HG03432 (cell line): ENCODE results near the gene ZDHHC14.
A peak's percentile ranks its signal among the peaks of the same experiment; 100 is the strongest.

Experiments used
- ATAC-seq: cut with Tn5 transposase; IDR thresholded peaks from one replicate; pipeline ENCODE4 v1.9.1; 2021; ENCODE audit warnings: mild to moderate bottlenecking, moderate library complexity; ENCODE audit not compliant: unreplicated experiment

ZDHHC14 gene

GRCh38 chr6:157512382-157512682, 131.3 kb downstream of the ZDHHC14 start:
- ATAC-seq: no peak

- no peak for ATAC-seq
Measured at GRCh38 chr6:157513004-157513603, 132.1 kb downstream of the ZDHHC14 start.

GRCh38 chr6:157513619-157514485, 132.9 kb downstream of the ZDHHC14 start:
- no peak for ATAC-seq

DNA sequence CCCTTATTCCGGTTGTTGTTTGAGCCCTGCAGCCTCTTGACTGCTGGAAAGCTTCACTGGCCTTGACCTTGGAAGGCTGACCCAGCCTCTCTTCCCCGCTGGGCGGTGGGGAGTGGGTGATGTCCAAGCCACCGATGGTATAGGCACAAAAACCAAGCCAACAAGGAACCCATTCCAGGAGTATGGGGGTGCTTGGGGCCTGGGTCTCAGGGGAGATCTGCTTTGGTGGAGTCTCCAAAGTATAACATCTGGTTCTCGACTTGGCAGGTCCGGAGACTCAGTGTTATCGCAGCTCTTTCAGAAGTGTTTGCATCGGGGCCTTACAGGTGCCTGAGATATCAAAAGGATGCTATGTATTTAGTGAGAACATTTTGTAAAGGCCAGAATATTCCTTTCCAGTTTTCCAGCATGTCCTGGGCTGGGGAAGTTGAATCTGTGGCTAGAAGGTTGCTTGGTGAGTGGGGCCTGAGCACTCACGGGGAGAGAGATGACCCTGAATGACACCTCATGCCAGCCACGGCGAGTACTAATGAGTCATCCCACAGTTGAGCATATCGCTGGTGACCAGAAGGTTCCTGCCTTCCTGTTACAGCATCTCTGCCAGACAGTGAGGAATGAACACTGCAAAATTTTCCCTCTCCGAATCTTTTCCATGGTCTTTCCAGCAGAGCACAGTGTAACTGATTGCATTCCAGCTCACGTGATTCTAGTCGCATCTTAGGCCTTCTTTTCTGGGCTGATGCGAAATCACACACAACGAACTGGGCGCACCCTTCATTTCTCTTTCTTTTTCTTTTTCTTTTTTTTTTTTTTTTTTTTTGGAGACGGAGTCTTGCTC, 133.9 kb downstream of the ZDHHC14 start:
- no peak for ATAC-seq

DNA sequence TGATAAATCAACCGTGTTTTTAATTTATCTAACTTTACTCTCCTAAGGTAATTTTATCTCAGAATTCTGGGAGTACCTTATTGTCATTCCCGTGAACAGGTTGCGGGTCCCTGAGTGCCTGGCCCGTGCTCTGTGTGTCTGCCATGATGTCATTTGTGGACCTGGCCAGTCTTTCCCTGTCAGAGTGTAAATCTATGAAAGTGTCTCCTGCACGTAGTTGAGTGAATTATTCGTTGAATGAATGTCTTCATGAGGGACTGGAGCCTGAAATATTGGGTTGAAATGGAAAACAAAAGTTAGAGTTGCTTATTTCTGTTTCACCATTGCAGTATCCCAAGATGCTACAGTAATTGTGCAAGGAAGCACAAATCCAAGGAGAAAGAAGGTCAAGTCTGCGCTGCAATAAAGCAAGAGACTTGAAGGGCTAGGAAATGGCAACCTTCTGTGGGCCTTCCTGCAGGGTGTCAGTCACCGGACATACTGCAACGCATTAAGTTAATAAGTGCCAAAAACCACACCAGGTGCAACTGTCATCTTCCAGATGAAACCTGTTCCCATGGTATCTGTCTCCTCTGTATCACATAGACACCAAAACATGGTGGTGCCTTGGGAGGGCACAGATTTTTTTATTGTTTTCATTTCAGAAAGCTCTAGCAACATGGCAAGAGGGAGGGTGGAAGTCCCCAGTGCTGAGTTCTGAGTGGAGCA, 135.5 kb downstream of the ZDHHC14 start:
- no peak for ATAC-seq

DNA sequence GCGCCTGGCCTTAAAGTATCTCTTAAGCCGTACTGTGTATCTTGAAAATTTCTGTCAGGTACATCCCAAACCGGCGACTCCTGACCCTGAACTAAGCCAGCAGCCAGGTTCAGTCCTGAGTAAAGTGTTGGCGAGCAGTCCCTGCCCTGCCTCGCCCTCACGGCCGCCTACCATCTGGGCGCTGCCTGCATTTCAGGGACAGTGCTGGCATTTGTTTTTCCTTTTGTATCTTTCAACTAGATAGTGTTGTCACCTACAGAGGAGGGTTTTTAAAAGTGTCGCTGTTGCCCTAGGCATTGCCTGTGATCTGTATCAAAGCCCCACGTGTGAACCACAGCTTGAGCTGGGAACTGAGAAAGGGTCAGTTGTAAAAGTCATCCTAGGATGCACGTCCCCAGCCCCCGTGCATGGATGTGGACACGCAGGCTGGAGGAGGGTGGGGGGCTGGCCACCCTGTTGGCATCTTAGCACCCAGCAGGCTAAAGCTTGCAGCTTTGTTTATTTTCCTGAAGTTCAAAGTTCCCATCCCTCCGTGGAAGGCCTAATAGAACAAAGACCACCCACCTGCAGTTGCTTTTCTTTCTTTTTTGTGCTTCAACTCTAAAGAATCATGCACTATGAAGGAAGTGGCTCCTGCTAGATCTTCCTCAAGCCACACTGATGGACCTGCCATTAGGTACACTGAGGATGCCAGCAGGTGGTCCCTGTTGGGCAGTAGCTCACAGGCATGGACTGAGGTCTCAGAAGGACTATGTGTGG, 136.8 kb downstream of the ZDHHC14 start:
- no peak for ATAC-seq

- ATAC-seq: no peak
Measured at GRCh38 chr6:157518397-157519250, 137.6 kb downstream of the ZDHHC14 start.

DNA sequence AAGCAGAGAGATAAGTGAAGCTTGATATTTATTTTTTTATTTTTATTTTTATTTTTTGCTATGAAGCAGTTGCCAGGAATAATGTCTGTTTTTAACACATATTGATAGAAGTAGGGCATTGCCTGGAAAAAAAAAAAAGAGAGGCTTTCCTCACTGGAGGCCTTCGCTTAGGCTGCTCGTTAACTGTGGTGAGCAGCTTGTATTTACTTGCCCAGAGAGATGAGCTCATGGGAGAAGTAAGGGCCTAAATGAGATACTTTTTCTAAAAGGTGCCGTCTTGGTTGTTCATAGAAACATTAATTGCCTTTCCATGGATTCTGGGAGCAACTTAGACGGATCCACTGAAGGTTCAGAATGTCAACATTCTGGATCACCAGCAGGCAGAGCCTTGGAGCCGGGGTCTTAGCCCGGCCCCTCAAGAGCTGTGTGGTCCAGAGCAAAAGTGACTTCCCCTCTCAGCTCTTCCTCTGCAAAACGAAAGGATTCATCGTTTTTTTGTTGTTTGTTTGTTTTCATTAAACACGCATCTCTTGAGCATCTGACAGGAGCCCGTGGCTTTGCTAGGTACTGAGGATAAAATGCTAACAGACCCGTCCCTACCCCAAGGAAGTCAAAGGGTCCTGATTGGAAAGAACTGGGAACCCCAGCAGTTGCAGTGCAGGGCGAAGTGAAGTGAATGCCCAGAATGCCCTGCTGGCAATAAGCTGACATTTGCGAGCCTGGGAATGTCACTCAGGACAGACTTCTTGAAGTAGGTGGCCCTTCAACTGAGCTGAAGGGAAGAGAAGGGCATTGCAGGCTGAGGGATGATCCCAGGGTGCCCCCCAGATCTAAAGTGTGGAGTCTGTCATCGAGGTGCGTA, 138.5 kb downstream of the ZDHHC14 start:
- ATAC-seq: no peak

DNA sequence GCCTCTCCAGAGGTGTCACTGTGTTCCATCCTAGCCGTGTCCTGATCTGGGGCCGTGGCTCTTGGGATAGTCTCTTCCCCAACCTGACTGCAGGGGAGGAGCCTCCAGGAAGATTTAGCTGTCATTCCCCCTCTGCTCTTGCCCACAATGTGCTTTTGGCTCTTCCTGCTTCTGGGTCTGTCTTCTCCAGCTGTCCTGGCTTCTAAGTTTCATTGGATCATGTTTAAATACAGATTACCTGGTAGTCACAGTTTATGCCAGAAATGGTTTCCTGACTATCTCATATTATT, 139.1 kb downstream of the ZDHHC14 start:
- ATAC-seq: no peak

GRCh38 chr6:157520596-157521361, 139.8 kb downstream of the ZDHHC14 start:
- no peak for ATAC-seq

- no peak for ATAC-seq
Measured at GRCh38 chr6:157521362-157522335, 140.7 kb downstream of the ZDHHC14 start.

GRCh38 chr6:157522472-157522871, 141.5 kb downstream of the ZDHHC14 start:
- no peak for ATAC-seq

- ATAC-seq: no peak
Measured at GRCh38 chr6:157524735-157525134, 143.7 kb downstream of the ZDHHC14 start.

DNA sequence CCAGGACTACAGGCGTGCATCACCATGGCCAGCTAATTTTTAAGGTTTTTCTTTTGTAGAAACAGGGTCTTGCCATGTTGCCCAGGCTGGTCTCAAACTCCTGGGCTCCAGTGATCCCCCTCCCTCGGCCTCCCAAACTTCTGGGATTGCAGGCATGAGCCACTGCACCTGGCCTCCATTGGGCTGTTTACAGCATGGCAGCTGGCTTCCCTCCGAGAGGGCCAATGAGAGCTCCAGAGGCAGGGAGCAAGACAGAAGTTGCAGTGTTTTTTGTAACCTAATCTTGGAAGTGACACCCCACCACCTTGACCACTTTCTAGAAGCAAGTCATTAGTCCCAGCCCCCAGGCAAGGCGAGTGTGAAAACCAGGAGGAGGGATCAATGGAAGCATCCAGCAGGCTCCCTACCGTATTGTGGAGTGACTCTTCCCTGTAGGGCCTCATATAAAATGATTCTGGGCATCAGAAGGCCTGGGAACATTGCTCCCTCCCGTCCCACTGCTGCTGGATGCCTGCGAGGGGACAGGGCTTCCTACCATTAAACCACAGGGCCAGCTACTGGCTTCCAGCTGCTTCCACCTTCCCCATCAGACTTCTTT, 144.4 kb downstream of the ZDHHC14 start:
- ATAC-seq: no peak

DNA sequence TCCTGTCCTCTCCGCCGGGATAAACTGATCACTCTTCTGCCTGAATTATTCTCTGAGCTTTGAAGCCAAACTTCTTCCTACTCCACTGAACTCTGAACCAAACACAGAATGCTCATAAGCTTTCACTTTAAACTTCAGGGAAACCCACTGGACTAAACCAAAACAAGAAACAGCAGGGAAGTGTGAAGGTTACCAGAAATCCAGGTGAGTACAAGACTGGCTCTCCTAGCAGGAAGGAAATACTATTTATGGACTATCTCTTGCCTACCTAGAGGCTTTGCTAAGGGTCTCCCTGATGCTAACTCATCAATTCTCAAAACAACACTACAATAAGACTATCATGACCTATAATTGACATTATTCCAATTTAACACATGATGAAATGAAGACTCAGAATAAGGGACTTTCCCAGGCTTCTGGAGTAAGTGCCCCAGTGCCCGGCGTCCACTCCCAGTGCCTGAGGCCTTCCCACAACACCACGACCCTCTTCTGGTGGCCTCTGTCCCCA, 145.0 kb downstream of the ZDHHC14 start:
- ATAC-seq: no peak

GRCh38 chr6:157527471-157527907, 146.5 kb downstream of the ZDHHC14 start:
- ATAC-seq: peak; percentile 77
